CD4-positive, alpha-beta memory T cell (primary cell): ENCODE results near the gene DSN1. TPM values are rescaled to one million over a fixed set of nuclear protein-coding genes. Genes with fewer than 3 reads are reported as not detected.

Experiments
- CTCF ChIA-PET: fragments of 350-600 bp; sonication (Branson Sonifier 250); formaldehyde crosslinking; loops from one replicate; lab custom pipeline; 2021; ENCODE audit warnings: inconsistent platforms; ENCODE audit not compliant: partially characterized antibody; lab: Charles Lee
- POLR2A ChIA-PET: fragments of 350-600 bp; sonication (Branson Sonifier 250); formaldehyde crosslinking; loops from one replicate; lab custom pipeline; 2021; ENCODE audit not compliant: partially characterized antibody; lab: Charles Lee
- DNase-seq, 5 donors: peaks; one replicate each; pipeline versions ENCODE4 v3.0.0 to v3.0.0-alpha.2; 2020 to 2022; ENCODE audit warnings: mixed read lengths in 1 of 5
- H3K27ac ChIP-seq: one replicate; pipeline ENCODE4 v1.7.0; 2013; ENCODE audit warnings: low read depth, low read length
- H3K27me3 ChIP-seq: 2 replicates; pipeline ENCODE4 v1.7.0; 2013; ENCODE audit warnings: mild to moderate bottlenecking, low read length, moderate library complexity; ENCODE audit not compliant: insufficient read depth
- H3K36me3 ChIP-seq: 2 replicates; pipeline ENCODE4 v1.7.0; 2013; ENCODE audit warnings: mild to moderate bottlenecking, low read length, moderate library complexity; ENCODE audit not compliant: insufficient read depth
- H3K4me1 ChIP-seq: 2 replicates; pipeline ENCODE4 v1.7.0; 2013; ENCODE audit warnings: mild to moderate bottlenecking, low read length, moderate library complexity; ENCODE audit not compliant: insufficient read depth
- H3K4me3 ChIP-seq, 2 donors: one replicate each; pipeline ENCODE4 v1.7.0; 2013; ENCODE audit warnings: low read length in 2 of 2, mild to moderate bottlenecking in 1 of 2
- H3K9me3 ChIP-seq, 2 donors: one replicate each; pipeline ENCODE4 v1.7.0; 2013; ENCODE audit warnings: low read length in 2 of 2, control low read depth in 1 of 2; ENCODE audit not compliant: control insufficient read depth in 1 of 2
- H3K27ac Mint-ChIP-seq, 7 donors: one replicate each; pipeline ENCODE4 v1.8.0; 2020 to 2021; ENCODE audit warnings: mixed read lengths in 7 of 7, mild to moderate bottlenecking in 6 of 7, inconsistent platforms in 3 of 7, moderate library complexity in 3 of 7
- H3K27me3 Mint-ChIP-seq, 2 donors: one replicate each; pipeline ENCODE4 v1.8.0; 2020 to 2021; ENCODE audit warnings: mixed read lengths in 2 of 2
- H3K36me3 Mint-ChIP-seq, 2 donors: one replicate each; pipeline ENCODE4 v1.8.0; 2020 to 2021; ENCODE audit warnings: mixed read lengths in 2 of 2, inconsistent platforms in 1 of 2, mild to moderate bottlenecking in 1 of 2
- H3K4me1 Mint-ChIP-seq, 4 donors: one replicate each; pipeline ENCODE4 v1.8.0; 2020 to 2021; ENCODE audit warnings: mixed read lengths in 4 of 4, mild to moderate bottlenecking in 1 of 4
- H3K4me3 Mint-ChIP-seq, 8 donors: one replicate each; pipeline ENCODE4 v1.8.0; 2020 to 2021; ENCODE audit warnings: mixed read lengths in 8 of 8, mild to moderate bottlenecking in 7 of 8, moderate library complexity in 6 of 8, inconsistent platforms in 3 of 8
- H3K9me3 Mint-ChIP-seq, 8 donors: one replicate each; pipeline ENCODE4 v1.8.0; 2020 to 2021; ENCODE audit warnings: mixed read lengths in 8 of 8, mild to moderate bottlenecking in 5 of 8, inconsistent platforms in 3 of 8, moderate library complexity in 1 of 8
- intact Hi-C: fragments of 100-400 bp; cut with micrococcal nuclease; formaldehyde crosslinking; loops from one replicate; pipeline ENCODE4 v1.15.1; 2023
- polyA plus RNA-seq, 2 donors: library from polyadenylated mRNA; unstranded; fragments of 300-500 nt; fragmentation: Illumina TruSeq; gene quantifications; one replicate each; pipeline ENCODE4 v1.2.3, GENCODE V29; 2021
- total RNA-seq, 2 experiments: library from RNA; stranded (reverse); gene quantifications; one replicate each; pipeline ENCODE4 v1.2.3, GENCODE V29; 2021

Gene DSN1
- total and polyA plus RNA-seq, 4 experiments from 2014 or later = 6.1 to 14.3 (median 10.5) TPM

- H3K36me3 Mint-ChIP-seq = no peaks in the 10 kb centered on the region
- Histone ChIP-seq H3K4me3 (no peak overlapping the region), H3K4me1 (peaks cover 23% of the 10 kb centered on the region), H3K27ac (peak overlapping the region; percentile 25), H3K27me3 (no peaks in the 10 kb centered on the region), H3K9me3 (no peaks in the 10 kb centered on the region), H3K36me3 (no peaks in the 10 kb centered on the region)
- POLR2A ChIA-PET = interaction anchor here (0.7 to 6.1 kb wide), 7 partner anchors 10 to 446 kb away, joined by 3 to 78 read pairs (median 7); partner anchors contain the start of genes DSN1, NDRG3, RPN2 and SLA2
- H3K4me1 Mint-ChIP-seq = peaks cover 23 to 55% (median 38%) of the 10 kb centered on the region in 4 donors
- peak overlapping the region; percentile 72 to 90 (median 83) for H3K27ac Mint-ChIP-seq
- H3K9me3 Mint-ChIP-seq = no peaks in the 10 kb centered on the region
- no peak for DNase-seq
- CTCF ChIA-PET = interaction anchor here (0.6 to 6.0 kb wide), 8 partner anchors 9 to 128 kb away, joined by 3 to 51 read pairs (median 6); partner anchors contain the start of genes NDRG3 and RAB5IF
- intact Hi-C loops = loop anchor here (5.0 kb wide), 1 partner anchor 120 kb away; no protein-coding TSS in a partner anchor
- H3K4me3 Mint-ChIP-seq = peak overlapping the region in 4 of 8 donors; percentile 26 to 52 (median 36)
- H3K27me3 Mint-ChIP-seq = no peaks in the 10 kb centered on the region
Observed at GRCh38 chr20:36732456-36732855, 41.1 kb downstream of the DSN1 start.

DNA sequence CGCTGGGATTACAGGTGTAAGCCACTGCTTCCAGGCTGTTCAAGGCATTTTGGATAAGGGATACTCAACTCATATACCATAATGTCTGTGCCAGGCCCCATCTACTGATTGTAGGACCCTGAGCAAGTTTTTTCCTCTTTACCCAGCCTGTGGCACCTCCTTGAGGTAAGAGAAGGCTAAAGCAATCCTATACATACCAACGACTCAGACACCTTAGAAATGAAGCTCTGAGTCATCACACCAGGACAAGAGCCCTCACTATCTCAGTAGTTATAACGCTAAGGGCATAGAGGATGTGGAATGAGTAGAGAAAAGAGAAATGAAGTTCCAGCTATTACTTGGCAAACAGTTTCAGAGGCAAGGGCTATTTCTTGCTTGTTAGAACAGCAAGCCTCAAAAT, 44.6 kb downstream of the DSN1 start:
- peaks cover 18 to 31% (median 25%) of the 10 kb centered on the region in 4 donors for H3K4me1 Mint-ChIP-seq
- DNase-seq = no peak
- no peak overlapping the region for H3K27ac ChIP-seq
- peaks cover 14% of the 10 kb centered on the region for H3K4me1 ChIP-seq
- H3K27me3 Mint-ChIP-seq = no peaks in the 10 kb centered on the region
- no peaks in the 10 kb centered on the region for H3K27me3 ChIP-seq
- no peaks in the 10 kb centered on the region for H3K36me3 Mint-ChIP-seq
- CTCF ChIA-PET = no interaction called here
- intact Hi-C loops = no loop called here
- H3K9me3 ChIP-seq = no peaks in the 10 kb centered on the region
- POLR2A ChIA-PET = no interaction called here
- H3K9me3 Mint-ChIP-seq = no peaks in the 10 kb centered on the region
- no peaks in the 10 kb centered on the region for H3K36me3 ChIP-seq
- H3K4me3 ChIP-seq = no peak overlapping the region
- H3K27ac Mint-ChIP-seq = peak overlapping the region in 1 of 7 donors; percentile 84
- no peak overlapping the region for H3K4me3 Mint-ChIP-seq

DNA sequence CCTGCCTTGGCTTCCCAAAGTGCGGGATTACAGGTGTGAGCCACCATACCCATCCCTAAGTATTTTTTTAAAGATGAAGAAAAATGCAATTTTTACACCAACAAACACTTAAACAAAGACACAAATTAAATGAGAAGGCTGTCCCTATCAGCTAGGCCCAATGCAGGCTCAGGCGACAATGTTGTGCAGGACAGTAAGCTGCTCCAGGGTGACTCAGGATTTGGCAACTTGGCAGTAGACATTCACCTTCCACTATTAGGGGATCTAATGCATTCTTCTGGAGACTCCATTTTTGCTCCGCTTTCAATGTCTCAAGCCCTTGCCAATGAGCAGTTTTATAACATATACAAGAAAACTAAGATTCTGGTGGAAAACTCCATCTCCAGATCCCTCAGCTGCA, 47.4 kb downstream of the DSN1 start:
- Mint-ChIP-seq H3K4me3 (no peak overlapping the region), H3K27ac (no peak overlapping the region), H3K9me3 (no peaks in the 10 kb centered on the region), H3K4me1 (peaks cover 8 to 11% (median 9%) of the 10 kb centered on the region in 4 donors), H3K36me3 (no peaks in the 10 kb centered on the region), H3K27me3 (no peaks in the 10 kb centered on the region)
- Histone ChIP-seq H3K9me3 (no peaks in the 10 kb centered on the region), H3K4me3 (no peak overlapping the region), H3K27me3 (no peaks in the 10 kb centered on the region), H3K27ac (no peak overlapping the region), H3K4me1 (no peaks in the 10 kb centered on the region), H3K36me3 (no peaks in the 10 kb centered on the region)
- intact Hi-C loops = no loop called here
- CTCF ChIA-PET = no interaction called here
- POLR2A ChIA-PET = no interaction called here
- no peak for DNase-seq

GRCh38 chr20:36720510-36720909, 53.1 kb downstream of the DSN1 start:
- POLR2A ChIA-PET = interaction anchor here (1.7 kb wide), 1 partner anchor 13 kb away, joined by 3 read pairs; no protein-coding TSS in a partner anchor
- Mint-ChIP-seq H3K4me3 (no peak overlapping the region), H3K27me3 (no peaks in the 10 kb centered on the region), H3K27ac (peak overlapping the region in 1 of 7 donors; percentile 29), H3K9me3 (no peaks in the 10 kb centered on the region), H3K36me3 (peaks cover 6 to 10% of the 10 kb centered on the region in 2 donors), H3K4me1 (peaks cover 0 to 8% (median 3%) of the 10 kb centered on the region in 4 donors)
- H3K27ac ChIP-seq = no peak overlapping the region
- H3K4me3 ChIP-seq = no peak overlapping the region
- H3K27me3 ChIP-seq = no peaks in the 10 kb centered on the region
- CTCF ChIA-PET = interaction anchor here (0.6 to 7.6 kb wide), 2 partner anchors 34 to 36 kb away, joined by 3 to 55 read pairs; no protein-coding TSS in a partner anchor
- intact Hi-C loops = no loop called here
- no peaks in the 10 kb centered on the region for H3K4me1 ChIP-seq
- DNase-seq = no peak
- no peaks in the 10 kb centered on the region for H3K36me3 ChIP-seq
- H3K9me3 ChIP-seq = no peaks in the 10 kb centered on the region

GRCh38 chr20:36717657-36718056, 55.9 kb downstream of the DSN1 start:
- Histone ChIP-seq H3K4me3 (no peak overlapping the region), H3K27ac (no peak overlapping the region), H3K27me3 (no peaks in the 10 kb centered on the region), H3K4me1 (no peaks in the 10 kb centered on the region), H3K36me3 (no peaks in the 10 kb centered on the region), H3K9me3 (no peaks in the 10 kb centered on the region)
- intact Hi-C loops = loop anchor here (1.0 kb wide), 2 partner anchors 37 to 91 kb away; no protein-coding TSS in a partner anchor
- Mint-ChIP-seq H3K4me3 (no peak overlapping the region), H3K4me1 (peaks cover 0 to 5% (median 4%) of the 10 kb centered on the region in 4 donors), H3K9me3 (no peaks in the 10 kb centered on the region), H3K27ac (peak overlapping the region in 1 of 7 donors; percentile 8), H3K27me3 (no peaks in the 10 kb centered on the region), H3K36me3 (peaks cover 10 to 11% of the 10 kb centered on the region in 2 donors)
- peak in 4 of 5 donors; percentile 17 to 30 (median 22) for DNase-seq
- ChIA-PET POLR2A (interaction anchor here (0.7 to 0.9 kb wide), 2 partner anchors 15 to 17 kb away, joined by 3 read pairs; no protein-coding TSS in a partner anchor), CTCF (interaction anchor here (0.8 to 7.6 kb wide), 6 partner anchors 16 to 104 kb away, joined by 3 to 55 read pairs (median 4); no protein-coding TSS in a partner anchor)

- Histone ChIP-seq H3K4me3 (no peak overlapping the region), H3K9me3 (no peaks in the 10 kb centered on the region), H3K4me1 (no peaks in the 10 kb centered on the region), H3K36me3 (no peaks in the 10 kb centered on the region), H3K27ac (no peak overlapping the region), H3K27me3 (no peaks in the 10 kb centered on the region)
- H3K4me1 Mint-ChIP-seq = peaks cover 0 to 4% (median 3%) of the 10 kb centered on the region in 4 donors
- DNase-seq = no peak
- H3K36me3 Mint-ChIP-seq = peaks cover 10 to 11% of the 10 kb centered on the region in 2 donors
- CTCF ChIA-PET = interaction anchor here (0.8 to 7.6 kb wide), 5 partner anchors 16 to 104 kb away, joined by 3 to 55 read pairs (median 5); no protein-coding TSS in a partner anchor
- H3K9me3 Mint-ChIP-seq = no peaks in the 10 kb centered on the region
- POLR2A ChIA-PET = no interaction called here
- no peak overlapping the region for H3K4me3 Mint-ChIP-seq
- intact Hi-C loops = loop anchor here (1.0 kb wide), 2 partner anchors 37 to 91 kb away; no protein-coding TSS in a partner anchor
- H3K27ac Mint-ChIP-seq = peak overlapping the region in 1 of 7 donors; percentile 23
- H3K27me3 Mint-ChIP-seq = no peaks in the 10 kb centered on the region
Observed at GRCh38 chr20:36717021-36717420, 56.5 kb downstream of the DSN1 start.

DNA sequence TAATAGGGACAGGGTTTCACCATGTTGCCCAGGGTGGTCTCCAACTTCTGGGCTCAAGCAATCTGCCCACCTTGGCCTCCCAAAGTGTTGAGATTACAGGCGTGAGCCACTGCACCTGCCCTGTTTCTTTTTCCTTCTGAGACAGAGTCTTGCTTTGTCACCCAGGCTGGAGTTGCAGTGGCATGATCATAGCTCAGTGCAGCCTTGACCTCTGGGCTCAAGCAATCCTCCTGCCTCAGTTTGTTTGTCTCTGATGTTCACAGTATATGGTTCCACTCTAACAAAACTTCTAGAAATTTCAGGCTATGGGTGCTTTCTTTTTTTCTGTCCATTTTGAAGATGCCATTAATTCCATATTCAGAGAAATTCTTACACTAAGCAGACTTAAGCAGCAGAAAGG, 60.8 kb downstream of the DSN1 start:
- no peaks in the 10 kb centered on the region for H3K4me1 ChIP-seq
- Mint-ChIP-seq H3K9me3 (no peaks in the 10 kb centered on the region), H3K4me1 (peaks cover 0 to 4% (median 2%) of the 10 kb centered on the region in 4 donors), H3K27ac (no peak overlapping the region), H3K4me3 (no peak overlapping the region), H3K27me3 (no peaks in the 10 kb centered on the region), H3K36me3 (peaks cover 1 to 6% of the 10 kb centered on the region in 2 donors)
- intact Hi-C loops = no loop called here
- no peaks in the 10 kb centered on the region for H3K9me3 ChIP-seq
- DNase-seq = no peak
- H3K27me3 ChIP-seq = no peaks in the 10 kb centered on the region
- H3K36me3 ChIP-seq = no peaks in the 10 kb centered on the region
- ChIA-PET CTCF (interaction anchor here (0.8 to 2.4 kb wide), 2 partner anchors 42 to 96 kb away, joined by 3 to 6 read pairs; no protein-coding TSS in a partner anchor), POLR2A (no interaction called here)
- no peak overlapping the region for H3K4me3 ChIP-seq
- H3K27ac ChIP-seq = no peak overlapping the region
